ENCODE results near the gene LRRC32.

Gene LRRC32

GRCh38 chr11:76642341-76642740, 28.2 kb downstream of the LRRC32 start:
- DNase-seq (ENCODE audit: extremely low read depth, low read depth): no peak
- no peak for TF ChIP-seq CTCF (IDR thresholded peaks at IDR 0.05; ENCODE audit: low read depth, low read length)

- DNase-seq (ENCODE audit: extremely low read depth, low read depth): no peak
- no peak for TF ChIP-seq CTCF (IDR thresholded peaks at IDR 0.05; ENCODE audit: low read depth, low read length)
Observed at GRCh38 chr11:76641905-76642304, 28.6 kb downstream of the LRRC32 start.

GRCh38 chr11:76640501-76640900, 30.0 kb downstream of the LRRC32 start:
- TF ChIP-seq CTCF (IDR thresholded peaks at IDR 0.05; ENCODE audit: low read depth, low read length): no peak
- no peak for DNase-seq (ENCODE audit: extremely low read depth, low read depth)

GRCh38 chr11:76639621-76640020, 30.9 kb downstream of the LRRC32 start:
- DNase-seq (ENCODE audit: extremely low read depth, low read depth): no peak
- no peak for TF ChIP-seq CTCF (IDR thresholded peaks at IDR 0.05; ENCODE audit: low read depth, low read length)

- no peak for TF ChIP-seq CTCF (IDR thresholded peaks at IDR 0.05; ENCODE audit: low read depth, low read length)
- no peak for DNase-seq (ENCODE audit: extremely low read depth, low read depth)
Observed at GRCh38 chr11:76638270-76639197, 32.0 kb downstream of the LRRC32 start.

- TF ChIP-seq CTCF (IDR thresholded peaks at IDR 0.05; ENCODE audit: low read depth, low read length): no peak
- no peak for DNase-seq (ENCODE audit: extremely low read depth, low read depth)
Observed at GRCh38 chr11:76637491-76638269, 32.9 kb downstream of the LRRC32 start.
